ENCODE data around the gene SLC26A4. TPM values are rescaled to one million over a fixed set of nuclear protein-coding genes. Genes with fewer than 3 reads are reported as not detected.

Gene SLC26A4
- total RNA-seq, 1 donor: not detected

DNA sequence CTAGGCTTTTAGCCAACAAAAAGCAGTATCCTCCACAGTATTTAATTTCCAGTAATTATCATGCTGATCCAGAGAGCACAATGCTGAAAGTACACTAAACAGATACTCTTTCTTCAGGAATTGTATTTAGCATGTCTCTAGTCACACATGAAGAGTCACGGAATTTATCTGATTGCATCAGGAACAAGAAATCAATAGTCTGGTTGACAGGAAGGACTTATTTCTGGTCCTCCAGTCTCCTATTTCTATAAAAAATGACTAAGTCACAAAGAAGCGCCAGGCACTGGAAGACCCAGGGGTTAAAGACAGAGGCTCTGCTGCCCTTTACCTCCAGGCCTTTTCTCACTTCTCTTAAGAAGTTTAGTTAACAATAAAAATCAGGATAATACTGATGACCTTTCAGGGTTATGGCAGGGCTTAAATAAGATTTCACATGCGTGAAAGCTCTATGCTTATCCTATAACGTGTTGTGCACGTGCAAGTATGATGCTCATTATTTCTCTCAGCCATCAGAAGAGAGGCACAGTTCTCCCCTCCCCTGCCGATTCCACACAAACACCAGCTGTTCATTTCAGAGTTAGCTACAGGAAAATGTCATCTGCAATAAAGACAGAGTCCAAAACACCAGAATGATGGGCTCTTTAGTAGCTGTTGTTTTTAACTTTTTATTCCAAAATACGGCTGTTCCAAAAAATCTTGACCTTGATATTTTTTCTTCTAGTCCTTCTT lies 36.9 kb downstream of the SLC26A4 start:
- no peaks in the 10 kb centered on the region for H3K4me1 ChIP-seq (ENCODE audit: insufficient read depth, low read length)
- H3K27me3 ChIP-seq (ENCODE audit: insufficient read depth, low read length): no peaks in the 10 kb centered on the region

DNA sequence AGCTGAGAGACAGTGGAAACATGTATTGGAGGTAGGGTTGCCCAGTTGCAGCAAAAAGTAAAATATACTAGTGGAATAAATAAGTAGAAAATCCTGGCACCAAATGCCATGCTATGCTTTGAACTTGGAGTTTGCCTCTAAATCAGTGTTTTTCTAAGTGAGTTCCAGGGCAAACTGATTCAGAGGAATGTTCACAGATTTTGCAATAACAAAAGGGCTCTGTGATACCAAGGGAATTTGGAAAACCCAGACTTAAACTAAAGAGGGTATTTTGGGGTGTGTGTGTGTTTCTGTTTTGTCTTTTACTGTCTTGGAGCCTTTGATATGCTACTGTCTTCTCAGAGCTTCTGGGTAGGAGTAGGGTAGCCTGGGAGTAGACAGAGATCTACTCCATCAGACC lies 39.9 kb downstream of the SLC26A4 start:
- Histone ChIP-seq H3K4me3 (ENCODE audit: low read length) (no peak overlapping the region), H3K4me1 (ENCODE audit: insufficient read depth, low read length) (no peaks in the 10 kb centered on the region), H3K27me3 (ENCODE audit: insufficient read depth, low read length) (no peaks in the 10 kb centered on the region), H3K9me3 (ENCODE audit: low read depth, low read length) (no peaks in the 10 kb centered on the region)

More for the DNA sequence above, 36.9 kb downstream of the SLC26A4 start:
- Histone ChIP-seq H3K4me3 (ENCODE audit: low read length) (no peak overlapping the region), H3K9me3 (ENCODE audit: low read depth, low read length) (no peaks in the 10 kb centered on the region)

DNA sequence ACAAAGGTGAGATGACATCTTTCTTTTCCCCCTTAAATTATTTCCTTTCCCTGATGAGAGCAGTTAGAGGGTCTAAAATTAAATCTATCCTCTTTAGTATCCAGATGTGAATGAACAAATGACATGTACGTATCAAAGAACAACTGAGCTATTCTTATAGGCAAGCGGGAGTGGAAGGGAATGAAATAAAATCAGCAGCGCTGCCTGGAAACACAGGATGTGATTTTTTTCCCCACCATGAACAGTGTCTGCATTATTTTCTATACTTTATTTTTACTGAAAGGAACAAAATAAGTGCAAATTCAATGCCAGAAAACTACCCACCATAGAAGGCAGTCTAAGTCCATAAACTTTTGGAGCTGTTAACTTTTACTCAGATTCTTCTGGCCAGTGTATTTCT lies 40.6 kb downstream of the SLC26A4 start:
- Histone ChIP-seq H3K4me1 (ENCODE audit: insufficient read depth, low read length) (no peaks in the 10 kb centered on the region), H3K4me3 (ENCODE audit: low read length) (no peak overlapping the region)

DNA sequence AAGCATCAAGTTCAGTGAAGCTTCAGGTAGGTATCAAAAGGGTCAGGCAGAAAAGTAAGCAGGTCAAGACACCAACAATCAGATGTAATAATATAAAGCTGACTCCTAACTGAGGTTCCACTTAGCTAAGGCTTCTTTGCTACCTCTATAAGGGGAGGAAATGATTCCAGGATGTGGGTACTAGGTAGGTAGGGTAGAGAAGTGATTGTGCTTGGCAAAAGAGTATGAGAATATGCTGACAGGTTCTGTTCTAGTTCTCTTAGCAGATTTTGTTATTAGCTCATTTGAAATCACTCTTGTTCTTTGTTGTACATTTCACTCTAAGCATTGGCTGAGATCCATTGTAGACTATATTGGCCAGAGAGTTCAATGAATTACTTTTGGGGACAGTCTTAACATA lies 42.6 kb downstream of the SLC26A4 start:
- Histone ChIP-seq H3K4me1 (ENCODE audit: insufficient read depth, low read length) (no peaks in the 10 kb centered on the region), H3K27me3 (ENCODE audit: insufficient read depth, low read length) (no peaks in the 10 kb centered on the region), H3K4me3 (ENCODE audit: low read length) (no peak overlapping the region), H3K9me3 (ENCODE audit: low read depth, low read length) (no peaks in the 10 kb centered on the region)

More for the DNA sequence above, 40.6 kb downstream of the SLC26A4 start:
- Histone ChIP-seq H3K27me3 (ENCODE audit: insufficient read depth, low read length) (no peaks in the 10 kb centered on the region), H3K9me3 (ENCODE audit: low read depth, low read length) (no peaks in the 10 kb centered on the region)

DNA sequence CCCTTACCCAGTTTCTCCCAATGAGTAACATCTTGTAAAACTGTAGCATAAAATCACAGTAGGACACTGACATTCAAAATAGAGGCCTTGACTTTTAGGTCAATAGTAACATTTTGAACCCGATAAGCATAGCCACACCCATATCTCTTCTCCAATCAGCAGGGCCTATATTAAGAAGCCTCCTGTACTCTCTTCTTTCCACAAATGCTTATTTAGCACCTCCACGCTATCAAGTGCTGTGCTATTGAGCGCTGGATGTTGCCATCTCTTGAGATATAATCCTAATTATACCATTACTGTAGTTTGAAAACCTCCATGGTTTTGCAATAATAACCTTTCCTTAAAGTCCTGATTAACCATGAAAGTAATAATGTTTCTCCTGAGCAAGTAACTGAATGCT lies 43.2 kb downstream of the SLC26A4 start:
- H3K4me3 ChIP-seq (ENCODE audit: low read length): no peak overlapping the region
- no peaks in the 10 kb centered on the region for H3K27me3 ChIP-seq (ENCODE audit: insufficient read depth, low read length)
- H3K9me3 ChIP-seq (ENCODE audit: low read depth, low read length): no peaks in the 10 kb centered on the region
- H3K4me1 ChIP-seq (ENCODE audit: insufficient read depth, low read length): no peaks in the 10 kb centered on the region

DNA sequence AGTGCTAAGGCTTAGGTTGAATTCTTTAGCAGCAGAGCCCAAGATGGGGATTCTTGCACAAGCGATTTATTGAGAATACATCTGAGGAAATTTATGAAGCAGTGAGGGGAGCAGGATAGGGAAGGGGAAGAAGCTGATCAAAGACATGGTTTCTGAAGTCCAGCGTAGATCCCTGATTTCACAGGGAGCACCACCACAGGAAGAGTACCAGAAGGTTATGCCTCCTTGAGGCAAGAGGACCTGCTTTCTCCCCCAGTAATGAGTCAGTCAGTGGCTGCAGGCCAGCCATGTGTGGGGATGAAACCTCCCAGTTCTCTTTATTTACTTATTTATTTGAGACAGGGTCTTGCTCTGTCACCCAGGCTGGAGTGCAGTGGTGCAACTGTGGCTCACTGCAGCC lies 48.3 kb downstream of the SLC26A4 start:
- Histone ChIP-seq H3K9me3 (ENCODE audit: low read depth, low read length) (no peaks in the 10 kb centered on the region), H3K4me3 (ENCODE audit: low read length) (no peak overlapping the region), H3K4me1 (ENCODE audit: insufficient read depth, low read length) (no peaks in the 10 kb centered on the region), H3K27me3 (ENCODE audit: insufficient read depth, low read length) (no peaks in the 10 kb centered on the region)

DNA sequence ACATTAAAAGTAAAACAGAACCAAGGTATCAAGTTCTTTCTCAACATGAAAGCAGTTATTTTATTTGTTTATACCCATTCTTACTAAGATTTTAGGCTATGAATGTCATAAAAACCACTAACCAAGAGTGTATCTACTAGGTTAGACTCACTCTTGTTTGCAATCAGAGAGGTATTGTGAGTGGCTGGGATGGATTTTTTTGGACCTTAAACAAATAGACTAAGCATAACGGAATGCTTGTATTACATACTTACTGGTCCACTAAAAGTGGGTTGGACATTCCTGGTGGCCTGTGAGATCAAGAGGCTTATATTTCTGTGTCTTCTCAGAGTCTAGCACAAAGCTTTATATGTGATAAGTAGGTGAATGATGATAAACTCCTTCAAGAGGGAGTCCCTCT lies 50.7 kb downstream of the SLC26A4 start:
- Histone ChIP-seq H3K9me3 (ENCODE audit: low read depth, low read length) (no peaks in the 10 kb centered on the region), H3K4me1 (ENCODE audit: insufficient read depth, low read length) (no peaks in the 10 kb centered on the region), H3K4me3 (ENCODE audit: low read length) (no peak overlapping the region), H3K27me3 (ENCODE audit: insufficient read depth, low read length) (no peaks in the 10 kb centered on the region)

DNA sequence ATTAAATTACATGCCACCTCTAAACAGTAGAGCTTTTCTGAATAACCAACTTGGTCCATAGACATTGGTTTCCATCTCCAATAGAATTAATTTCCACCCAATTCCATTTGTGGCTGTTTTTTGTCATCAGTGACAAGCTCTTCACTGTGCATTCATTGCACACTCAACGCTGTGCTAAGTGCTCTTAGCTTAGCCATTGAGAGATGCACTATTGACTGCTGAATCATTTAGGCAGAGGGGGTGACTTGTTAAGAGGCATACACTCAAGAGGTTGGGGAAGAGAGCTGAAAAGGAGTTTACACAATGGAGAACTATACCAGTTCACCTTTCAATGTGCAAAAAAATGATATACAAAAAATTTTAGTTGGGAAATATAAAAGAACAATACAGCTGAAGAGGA lies 51.4 kb downstream of the SLC26A4 start:
- H3K4me1 ChIP-seq (ENCODE audit: insufficient read depth, low read length): no peaks in the 10 kb centered on the region

DNA sequence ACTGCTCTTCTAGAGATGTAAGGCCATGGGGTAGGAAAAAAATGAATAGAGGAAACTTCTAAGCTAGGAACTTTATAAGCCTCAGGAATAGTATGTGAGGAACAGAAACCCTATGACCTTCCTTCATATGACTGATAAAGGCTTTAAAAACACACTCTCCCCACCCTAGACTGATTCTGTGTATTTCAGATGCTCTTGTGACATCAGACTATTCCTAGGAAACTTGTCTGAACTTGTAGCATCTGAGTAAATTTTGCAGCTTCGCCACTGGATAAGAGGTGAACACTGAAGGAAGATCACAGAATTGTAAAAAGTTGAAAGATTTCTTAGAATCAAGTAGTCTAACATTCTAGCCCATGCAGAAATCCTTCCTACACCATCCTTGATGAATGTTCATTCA lies 52.3 kb downstream of the SLC26A4 start:
- no peak overlapping the region for H3K4me3 ChIP-seq (ENCODE audit: low read length)
- no peaks in the 10 kb centered on the region for H3K4me1 ChIP-seq (ENCODE audit: insufficient read depth, low read length)
- no peaks in the 10 kb centered on the region for H3K27me3 ChIP-seq (ENCODE audit: insufficient read depth, low read length)
- H3K9me3 ChIP-seq (ENCODE audit: low read depth, low read length): no peaks in the 10 kb centered on the region

More for the DNA sequence above, 51.4 kb downstream of the SLC26A4 start:
- no peaks in the 10 kb centered on the region for H3K27me3 ChIP-seq (ENCODE audit: insufficient read depth, low read length)
- H3K9me3 ChIP-seq (ENCODE audit: low read depth, low read length): no peaks in the 10 kb centered on the region
- no peak overlapping the region for H3K4me3 ChIP-seq (ENCODE audit: low read length)

DNA sequence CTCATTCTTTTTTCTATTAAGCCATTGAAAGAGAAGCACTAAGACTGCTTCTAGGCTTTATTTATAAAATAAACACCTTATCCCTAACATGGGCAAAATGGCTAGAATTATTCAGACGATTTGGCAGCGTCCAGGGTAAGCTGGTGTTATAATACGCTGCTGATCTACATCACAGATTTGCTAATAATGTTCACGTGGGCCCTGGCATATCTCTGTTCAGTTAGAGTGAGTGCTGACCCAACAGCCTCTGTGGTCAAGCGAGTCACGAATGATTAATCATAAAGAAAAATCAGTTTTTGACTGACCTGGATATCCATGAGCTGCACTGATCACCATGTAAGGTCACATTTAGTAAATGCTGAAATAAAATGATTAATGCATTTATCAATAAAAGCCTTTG lies 54.9 kb downstream of the SLC26A4 start:
- Histone ChIP-seq H3K4me1 (ENCODE audit: insufficient read depth, low read length) (no peaks in the 10 kb centered on the region), H3K9me3 (ENCODE audit: low read depth, low read length) (no peaks in the 10 kb centered on the region), H3K27me3 (ENCODE audit: insufficient read depth, low read length) (no peaks in the 10 kb centered on the region), H3K4me3 (ENCODE audit: low read length) (no peak overlapping the region)

DNA sequence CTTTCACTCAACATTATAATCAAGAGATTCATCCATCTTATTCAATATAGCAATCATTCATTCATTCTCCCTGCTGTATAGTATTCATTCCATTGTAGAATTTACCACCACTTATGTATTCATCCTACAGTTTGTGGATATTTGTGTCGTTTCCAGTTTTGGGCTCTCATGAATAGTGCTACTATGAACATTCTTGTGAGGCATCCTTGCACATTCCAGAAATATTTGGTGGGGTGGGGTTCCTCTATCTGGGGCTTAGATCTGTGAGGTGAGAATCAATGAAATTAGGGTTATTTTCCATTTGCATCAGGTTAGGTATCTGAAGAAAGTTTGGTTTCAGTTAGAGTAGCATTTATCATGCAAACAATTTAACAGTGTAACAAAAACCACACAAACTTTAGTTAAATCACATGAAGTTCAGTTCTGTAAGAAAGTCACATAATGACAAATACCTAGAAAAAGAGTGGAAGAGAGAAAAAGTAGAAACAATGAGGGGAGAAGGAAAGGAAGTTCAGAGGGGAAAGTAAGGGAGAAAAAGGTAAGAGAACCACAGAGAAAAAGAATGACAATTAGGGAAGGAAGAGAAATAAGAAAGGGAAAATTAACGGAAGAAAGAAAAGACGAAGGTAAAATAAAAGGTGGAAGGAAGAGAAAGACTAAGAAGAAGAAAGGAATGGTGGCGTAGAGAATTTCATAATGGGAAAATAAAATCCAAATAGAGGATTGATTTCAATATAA lies 58.0 kb downstream of the SLC26A4 start:
- H3K4me1 ChIP-seq (ENCODE audit: insufficient read depth, low read length): no peaks in the 10 kb centered on the region
- H3K9me3 ChIP-seq (ENCODE audit: low read depth, low read length): no peaks in the 10 kb centered on the region
- H3K27me3 ChIP-seq (ENCODE audit: insufficient read depth, low read length): no peaks in the 10 kb centered on the region
- H3K4me3 ChIP-seq (ENCODE audit: low read length): no peak overlapping the region

DNA sequence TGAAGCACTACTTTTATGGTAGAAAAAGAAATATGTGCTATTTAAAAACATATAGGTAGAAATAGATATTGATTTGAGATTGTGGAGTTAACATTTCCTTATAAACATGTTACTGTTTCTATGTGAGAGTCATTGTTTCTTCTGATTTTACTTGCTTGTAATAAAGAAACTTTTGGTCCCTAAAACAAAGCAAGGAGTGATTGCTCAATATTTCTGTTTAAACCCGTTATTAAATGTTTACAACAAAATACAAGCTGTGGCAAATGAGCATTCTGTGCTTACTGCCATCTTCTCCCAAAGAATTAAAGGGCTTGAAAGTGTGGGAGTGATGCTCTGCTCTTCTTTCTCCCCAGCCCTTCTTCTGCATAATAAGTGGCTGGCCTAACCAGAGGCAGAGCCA lies 60.7 kb downstream of the SLC26A4 start:
- Histone ChIP-seq H3K27me3 (ENCODE audit: insufficient read depth, low read length) (no peaks in the 10 kb centered on the region), H3K4me3 (ENCODE audit: low read length) (no peak overlapping the region), H3K9me3 (ENCODE audit: low read depth, low read length) (no peaks in the 10 kb centered on the region), H3K4me1 (ENCODE audit: insufficient read depth, low read length) (no peaks in the 10 kb centered on the region)

DNA sequence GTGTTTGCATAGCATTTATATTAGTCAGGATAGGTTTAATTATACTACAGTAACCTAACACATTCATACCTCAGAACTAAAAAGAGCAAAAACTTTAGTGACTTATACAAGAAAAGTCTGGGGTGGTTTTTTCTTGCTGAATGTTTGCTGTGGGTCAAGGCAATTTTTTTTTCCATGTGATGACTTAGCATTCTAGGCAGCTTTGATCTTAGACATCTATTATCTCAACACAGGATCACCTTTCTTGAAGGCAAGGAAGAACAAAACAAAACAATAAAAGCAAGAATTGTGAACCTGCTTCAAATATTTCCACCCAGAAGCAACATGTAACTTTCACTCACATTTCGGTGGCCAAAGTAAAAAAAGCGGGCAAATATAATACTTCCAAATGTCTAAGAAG lies 62.6 kb downstream of the SLC26A4 start:
- no peaks in the 10 kb centered on the region for H3K4me1 ChIP-seq (ENCODE audit: insufficient read depth, low read length)
- no peak overlapping the region for H3K4me3 ChIP-seq (ENCODE audit: low read length)
- H3K9me3 ChIP-seq (ENCODE audit: low read depth, low read length): no peaks in the 10 kb centered on the region
- no peaks in the 10 kb centered on the region for H3K27me3 ChIP-seq (ENCODE audit: insufficient read depth, low read length)

DNA sequence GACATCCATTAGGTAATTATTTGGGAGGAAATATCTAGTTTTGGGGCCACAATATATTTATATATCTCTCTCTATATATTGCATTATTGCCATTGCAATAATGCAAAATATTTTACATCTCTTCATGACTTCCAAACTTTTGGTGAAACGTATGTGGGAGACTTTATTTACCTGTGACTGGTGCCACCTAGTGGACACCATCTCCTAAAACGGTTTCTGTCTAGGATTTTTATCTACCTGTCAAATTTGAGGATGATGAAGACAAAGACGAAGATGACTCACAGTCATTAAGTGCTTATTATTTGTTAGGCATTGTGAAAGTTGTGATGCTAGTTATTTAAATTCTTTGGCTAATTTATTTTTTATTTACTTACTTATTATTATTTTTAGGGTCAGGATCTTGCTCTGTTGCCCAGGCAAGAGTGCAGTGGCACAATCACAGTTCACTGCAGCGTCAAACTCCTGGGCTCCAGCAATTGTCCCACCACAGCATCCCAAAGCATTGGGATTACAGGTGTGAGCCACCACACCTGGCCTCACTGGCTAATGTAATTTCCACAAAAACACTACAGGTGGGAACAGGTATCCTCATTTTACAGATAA lies 64.6 kb downstream of the SLC26A4 start:
- Histone ChIP-seq H3K4me1 (ENCODE audit: insufficient read depth, low read length) (no peaks in the 10 kb centered on the region), H3K27me3 (ENCODE audit: insufficient read depth, low read length) (peaks cover 3% of the 10 kb centered on the region), H3K4me3 (ENCODE audit: low read length) (no peak overlapping the region), H3K9me3 (ENCODE audit: low read depth, low read length) (no peaks in the 10 kb centered on the region)

DNA sequence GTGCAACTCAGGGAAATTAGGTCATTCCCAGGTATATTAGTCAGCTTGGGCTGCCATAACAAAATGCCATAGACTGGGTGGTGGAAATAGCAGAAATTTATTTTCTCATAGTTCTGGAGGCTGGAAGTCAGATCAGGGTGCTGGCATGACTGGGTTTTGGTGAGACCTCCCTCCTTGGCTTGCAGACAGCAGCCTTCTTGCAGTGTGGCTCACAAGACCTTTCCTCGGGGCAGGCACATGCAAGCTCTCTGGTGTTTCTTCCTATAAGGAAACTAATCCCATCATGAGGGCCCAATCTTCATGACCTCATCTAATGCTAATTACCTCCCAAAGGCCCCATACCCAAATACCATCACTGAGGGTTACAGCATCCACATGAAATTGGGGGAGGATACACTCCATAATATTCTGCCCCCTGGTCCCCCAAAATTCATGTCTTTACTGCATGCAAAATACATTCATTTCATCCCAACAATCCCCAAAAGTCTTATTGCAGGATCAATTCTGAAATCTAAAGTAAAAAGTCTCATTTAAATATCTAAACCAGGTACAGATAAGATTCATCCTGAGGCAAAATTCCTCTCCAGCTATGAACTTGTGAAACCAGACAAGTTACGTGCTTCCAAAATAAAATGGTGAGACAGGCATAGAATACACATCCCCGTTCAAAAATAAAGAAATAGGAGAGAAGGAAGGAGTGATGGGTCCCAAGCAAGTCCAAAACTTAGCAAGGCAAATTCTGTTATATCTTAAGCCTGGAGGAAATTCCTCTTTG lies 65.9 kb downstream of the SLC26A4 start:
- H3K9me3 ChIP-seq (ENCODE audit: low read depth, low read length): no peaks in the 10 kb centered on the region
- no peak overlapping the region for H3K4me3 ChIP-seq (ENCODE audit: low read length)
- no peaks in the 10 kb centered on the region for H3K4me1 ChIP-seq (ENCODE audit: insufficient read depth, low read length)
- peaks cover 3% of the 10 kb centered on the region for H3K27me3 ChIP-seq (ENCODE audit: insufficient read depth, low read length)

All from mononuclear cell (primary cell).